ENCODE measurements around the gene RNF180.

Gene RNF180

DNA sequence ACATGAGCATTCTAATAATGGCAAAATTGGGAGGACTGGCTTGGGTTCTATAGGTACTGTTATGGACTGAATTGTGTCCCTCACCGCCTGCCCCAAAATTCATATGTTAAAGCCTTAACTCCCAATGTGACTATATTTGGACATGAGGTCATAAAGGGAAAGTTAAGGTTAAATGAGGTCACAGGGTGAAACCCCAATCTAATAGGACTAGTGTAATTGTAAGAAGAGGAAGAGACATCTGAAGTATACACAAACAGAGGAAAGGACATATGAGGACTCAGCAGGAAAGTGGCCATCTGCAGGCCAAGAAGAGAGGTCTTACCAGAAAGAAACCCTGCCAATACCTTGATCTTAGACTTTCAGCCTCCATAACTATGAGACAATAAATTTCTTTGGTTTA lies 23.1 kb downstream of the RNF180 start:
- H4K20me1 ChIP-seq (ENCODE audit: insufficient read depth, low read length, poor library complexity, severe bottlenecking): no peaks in the 10 kb centered on the region
- no peaks in the 10 kb centered on the region for H3K4me1 ChIP-seq (ENCODE audit: insufficient read depth, low read length, poor library complexity, severe bottlenecking)
- no peak overlapping the region for H2AFZ ChIP-seq (ENCODE audit: low read length)
- H3K36me3 ChIP-seq (ENCODE audit: insufficient read depth, low read length): no peaks in the 10 kb centered on the region
- H3K9me2 ChIP-seq (replicated peaks; ENCODE audit: low read depth, low read length): no peaks in the 10 kb centered on the region
- no peak for TF ChIP-seq EZH2phosphoT487 (IDR thresholded peaks at IDR 0.05; ENCODE audit: borderline replicate concordance)
- TF ChIP-seq, protein P1, sequence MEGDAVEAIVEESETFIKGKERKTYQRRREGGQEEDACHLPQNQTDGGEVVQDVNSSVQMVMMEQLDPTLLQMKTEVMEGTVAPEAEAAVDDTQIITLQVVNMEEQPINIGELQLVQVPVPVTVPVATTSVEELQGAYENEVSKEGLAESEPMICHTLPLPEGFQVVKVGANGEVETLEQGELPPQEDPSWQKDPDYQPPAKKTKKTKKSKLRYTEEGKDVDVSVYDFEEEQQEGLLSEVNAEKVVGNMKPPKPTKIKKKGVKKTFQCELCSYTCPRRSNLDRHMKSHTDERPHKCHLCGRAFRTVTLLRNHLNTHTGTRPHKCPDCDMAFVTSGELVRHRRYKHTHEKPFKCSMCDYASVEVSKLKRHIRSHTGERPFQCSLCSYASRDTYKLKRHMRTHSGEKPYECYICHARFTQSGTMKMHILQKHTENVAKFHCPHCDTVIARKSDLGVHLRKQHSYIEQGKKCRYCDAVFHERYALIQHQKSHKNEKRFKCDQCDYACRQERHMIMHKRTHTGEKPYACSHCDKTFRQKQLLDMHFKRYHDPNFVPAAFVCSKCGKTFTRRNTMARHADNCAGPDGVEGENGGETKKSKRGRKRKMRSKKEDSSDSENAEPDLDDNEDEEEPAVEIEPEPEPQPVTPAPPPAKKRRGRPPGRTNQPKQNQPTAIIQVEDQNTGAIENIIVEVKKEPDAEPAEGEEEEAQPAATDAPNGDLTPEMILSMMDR (conservative IDR thresholded peaks at IDR 0.05; ENCODE audit: low read length): no peak
- no peaks in the 10 kb centered on the region for H3F3A ChIP-seq (ENCODE audit: low read depth)
- no peak overlapping the region for H3K9ac ChIP-seq (ENCODE audit: low read depth, low read length, poor library complexity, severe bottlenecking)
- no peak overlapping the region for H3K4me3 ChIP-seq (ENCODE audit: low read length, poor library complexity, severe bottlenecking)
- H3K9me3 ChIP-seq (ENCODE audit: insufficient read depth, low read depth, low read length): no peaks in the 10 kb centered on the region
- H3K4me2 ChIP-seq (ENCODE audit: low read depth, low read length, poor library complexity, severe bottlenecking): no peak overlapping the region
- H3K79me2 ChIP-seq (ENCODE audit: insufficient read depth, low read length): no peaks in the 10 kb centered on the region
- H3K27me3 ChIP-seq (ENCODE audit: insufficient read depth, low read length, poor library complexity, severe bottlenecking): no peaks in the 10 kb centered on the region

DNA sequence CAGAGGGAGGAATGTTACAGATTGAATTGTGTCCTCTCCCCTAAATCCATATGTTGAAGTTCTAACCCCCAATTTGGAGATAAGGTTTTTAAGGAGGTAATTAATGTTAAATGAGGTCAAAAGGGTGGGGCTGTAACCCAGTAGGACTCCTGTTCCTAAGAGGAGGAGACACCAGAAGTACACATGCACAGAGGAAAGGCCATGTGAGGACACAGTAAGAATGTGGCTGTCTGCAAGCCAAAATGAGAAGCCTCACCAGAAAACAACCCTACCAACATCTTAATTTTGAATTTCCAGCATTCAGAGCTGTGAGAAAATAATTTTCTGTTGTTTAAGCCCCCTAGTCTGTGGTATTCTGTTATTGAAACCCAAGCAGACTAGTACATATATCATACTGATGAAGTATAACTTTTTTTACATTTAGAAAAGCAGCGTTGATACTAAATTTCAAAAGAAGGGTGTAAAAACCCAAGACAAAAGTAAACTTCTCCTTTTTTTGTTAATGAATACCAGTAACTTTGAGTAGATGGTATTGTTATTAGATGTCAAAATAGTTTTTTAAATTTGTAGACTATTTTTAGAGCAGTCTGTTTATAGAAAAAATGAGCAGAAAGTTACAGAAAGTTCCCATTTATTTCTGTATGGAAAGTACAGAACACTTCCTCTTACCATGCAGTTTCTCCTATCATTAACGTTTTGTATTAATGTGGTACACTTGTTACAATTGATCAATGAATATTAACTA lies 25.1 kb downstream of the RNF180 start:
- TF ChIP-seq, protein P1 (conservative IDR thresholded peaks at IDR 0.05; ENCODE audit: low read length): no peak
- no peak for TF ChIP-seq EZH2phosphoT487 (IDR thresholded peaks at IDR 0.05; ENCODE audit: borderline replicate concordance)
- Histone ChIP-seq H3K4me2 (ENCODE audit: low read depth, low read length, poor library complexity, severe bottlenecking) (no peak overlapping the region), H3K36me3 (ENCODE audit: insufficient read depth, low read length) (no peaks in the 10 kb centered on the region), H3K4me1 (ENCODE audit: insufficient read depth, low read length, poor library complexity, severe bottlenecking) (no peaks in the 10 kb centered on the region), H4K20me1 (ENCODE audit: insufficient read depth, low read length, poor library complexity, severe bottlenecking) (no peaks in the 10 kb centered on the region), H3F3A (ENCODE audit: low read depth) (no peaks in the 10 kb centered on the region), H3K79me2 (ENCODE audit: insufficient read depth, low read length) (no peaks in the 10 kb centered on the region), H3K27me3 (ENCODE audit: insufficient read depth, low read length, poor library complexity, severe bottlenecking) (no peaks in the 10 kb centered on the region), H3K4me3 (ENCODE audit: low read length, poor library complexity, severe bottlenecking) (no peak overlapping the region), H3K9me3 (ENCODE audit: insufficient read depth, low read depth, low read length) (no peaks in the 10 kb centered on the region), H3K9ac (ENCODE audit: low read depth, low read length, poor library complexity, severe bottlenecking) (no peak overlapping the region), H2AFZ (ENCODE audit: low read length) (no peak overlapping the region), H3K9me2 (replicated peaks; ENCODE audit: low read depth, low read length) (no peaks in the 10 kb centered on the region)

DNA sequence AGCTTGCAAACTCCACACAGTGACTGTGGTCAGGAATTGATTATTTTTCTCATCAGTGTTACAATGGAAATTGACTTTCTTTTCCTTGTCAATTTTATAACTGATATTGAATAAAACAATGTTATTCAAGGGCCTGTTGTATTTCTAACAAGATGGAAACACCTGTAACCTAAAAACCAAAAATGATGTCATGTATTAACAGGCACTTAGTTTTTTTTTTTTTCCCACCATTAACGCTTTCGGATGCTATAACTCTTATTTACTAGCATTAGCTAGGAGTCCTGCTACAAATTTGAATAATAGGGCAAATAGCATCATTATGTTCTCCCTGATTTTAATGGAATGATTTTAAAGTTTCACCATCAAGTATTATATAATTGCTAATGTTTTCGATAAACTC lies 30.3 kb downstream of the RNF180 start:
- no peaks in the 10 kb centered on the region for H3K4me1 ChIP-seq (ENCODE audit: insufficient read depth, low read length, poor library complexity, severe bottlenecking)
- no peaks in the 10 kb centered on the region for H4K20me1 ChIP-seq (ENCODE audit: insufficient read depth, low read length, poor library complexity, severe bottlenecking)
- H3K4me3 ChIP-seq (ENCODE audit: low read length, poor library complexity, severe bottlenecking): no peak overlapping the region
- no peak overlapping the region for H3K9ac ChIP-seq (ENCODE audit: low read depth, low read length, poor library complexity, severe bottlenecking)
- no peak for TF ChIP-seq EZH2phosphoT487 (IDR thresholded peaks at IDR 0.05; ENCODE audit: borderline replicate concordance)
- TF ChIP-seq, protein P1 (conservative IDR thresholded peaks at IDR 0.05; ENCODE audit: low read length): no peak
- H3K9me3 ChIP-seq (ENCODE audit: insufficient read depth, low read depth, low read length): no peaks in the 10 kb centered on the region
- H2AFZ ChIP-seq (ENCODE audit: low read length): no peak overlapping the region
- no peaks in the 10 kb centered on the region for H3K9me2 ChIP-seq (replicated peaks; ENCODE audit: low read depth, low read length)
- no peaks in the 10 kb centered on the region for H3K79me2 ChIP-seq (ENCODE audit: insufficient read depth, low read length)
- no peak overlapping the region for H3K4me2 ChIP-seq (ENCODE audit: low read depth, low read length, poor library complexity, severe bottlenecking)
- no peaks in the 10 kb centered on the region for H3K36me3 ChIP-seq (ENCODE audit: insufficient read depth, low read length)
- H3F3A ChIP-seq (ENCODE audit: low read depth): no peaks in the 10 kb centered on the region
- no peaks in the 10 kb centered on the region for H3K27me3 ChIP-seq (ENCODE audit: insufficient read depth, low read length, poor library complexity, severe bottlenecking)

Measured in Loucy (cell line).